GM19395 (cell line): Measurements from ENCODE around the gene PLCE1.

Source experiments
- ATAC-seq: cut with Tn5 transposase; IDR thresholded peaks from one replicate; pipeline ENCODE4 v1.9.1; 2021; ENCODE audit warnings: mild to moderate bottlenecking, moderate library complexity; ENCODE audit not compliant: unreplicated experiment

Gene PLCE1

GRCh38 chr10:93993414-93993781 is 333 bp upstream of the PLCE1 start:
- ATAC-seq: no peak

- no peak for ATAC-seq
These were observed 689 bp downstream of the PLCE1 start for GRCh38 chr10:93994438-93994801.

GRCh38 chr10:93995182-93995581 is 1.5 kb downstream of the PLCE1 start:
- no peak for ATAC-seq

- no peak for ATAC-seq
These were observed 2.0 kb downstream of the PLCE1 start for GRCh38 chr10:93995598-93996271.

GRCh38 chr10:93996551-93996950 is 2.8 kb downstream of the PLCE1 start:
- no peak for ATAC-seq

- ATAC-seq: no peak
These were observed 3.8 kb downstream of the PLCE1 start for GRCh38 chr10:93997546-93997945.

- ATAC-seq: no peak
These were observed 5.7 kb downstream of the PLCE1 start for GRCh38 chr10:93999401-93999851.

- no peak for ATAC-seq
These were observed 7.1 kb downstream of the PLCE1 start for GRCh38 chr10:94000638-94001415.

- ATAC-seq: no peak
These were observed 7.7 kb downstream of the PLCE1 start for GRCh38 chr10:94001416-94001810.

GRCh38 chr10:94002156-94002555 is 8.4 kb downstream of the PLCE1 start:
- no peak for ATAC-seq

- ATAC-seq: no peak
These were observed 9.8 kb downstream of the PLCE1 start for GRCh38 chr10:94003488-94003887.

GRCh38 chr10:94005050-94005449 is 11.3 kb downstream of the PLCE1 start:
- no peak for ATAC-seq

GRCh38 chr10:94006591-94007550 is 13.1 kb downstream of the PLCE1 start:
- ATAC-seq: no peak

- ATAC-seq: no peak
These were observed 14.8 kb downstream of the PLCE1 start for GRCh38 chr10:94008526-94008925.

- ATAC-seq: no peak
These were observed 16.4 kb downstream of the PLCE1 start for GRCh38 chr10:94010116-94010515.

- no peak for ATAC-seq
These were observed 17.2 kb downstream of the PLCE1 start for GRCh38 chr10:94010886-94011285.

- ATAC-seq: no peak
These were observed 17.6 kb downstream of the PLCE1 start for GRCh38 chr10:94011296-94011695.

- ATAC-seq: no peak
These were observed 19.1 kb downstream of the PLCE1 start for GRCh38 chr10:94012834-94013233.

GRCh38 chr10:94013331-94013760 is 19.6 kb downstream of the PLCE1 start:
- ATAC-seq: no peak

GRCh38 chr10:94014304-94014703 is 20.6 kb downstream of the PLCE1 start:
- no peak for ATAC-seq
